Esophagus muscularis mucosa (tissue), 4 donors: ENCODE measurements around the gene WDFY3. TPM values are rescaled to one million over a fixed set of nuclear protein-coding genes. Genes with fewer than 3 reads are reported as not detected.

Source experiments
- DNase-seq: peaks from one replicate; pipeline ENCODE4 v3.0.0-alpha.2; 2017; ENCODE audit errors: extremely low spot score
- H3K27ac ChIP-seq, 4 donors: fragments of 200-600 bp; sonication (generic); replicated peaks in 1 of 4; 1 replicate in 3 of 4; 2 replicates in 1 of 4; pipeline ENCODE4 v1.5.1; 2016 to 2019; ENCODE audit warnings: mild to moderate bottlenecking in 1 of 4
- H3K27me3 ChIP-seq, 4 donors: fragments of 200-600 bp; sonication (generic); one replicate each; pipeline versions ENCODE4 v1.5.1 to v1.6.0; 2016 to 2019
- H3K36me3 ChIP-seq, 4 donors: fragments of 200-600 bp; sonication (generic); one replicate each; pipeline ENCODE4 v1.5.1; 2016 to 2019
- H3K4me1 ChIP-seq, 4 donors: fragments of 200-600 bp; sonication (generic); one replicate each; pipeline ENCODE4 v1.5.1; 2016 to 2019
- H3K4me3 ChIP-seq, 4 donors: fragments of 200-600 bp; sonication (generic); 1 replicate in 2 of 4; 2 replicates in 2 of 4; pipeline ENCODE4 v1.5.1; 2016 to 2019; ENCODE audit warnings: mild to moderate bottlenecking in 4 of 4, moderate library complexity in 1 of 4
- H3K9me3 ChIP-seq, 4 donors: fragments of 200-600 bp; sonication (generic); 1 replicate in 3 of 4; 2 replicates in 1 of 4; pipeline ENCODE4 v1.5.1; 2016 to 2019
- CTCF ChIP-seq, 3 experiments: fragments of 200-600 bp in 2 of 3; fragments of 450-650 bp in 1 of 3; sonication (generic) in 2 of 3; IDR thresholded peaks; one replicate each; pipeline ENCODE4 v1.5.1; 2017 to 2019; ENCODE audit warnings: antibody characterized with exemption in 3 of 3, mild to moderate bottlenecking in 2 of 3, moderate library complexity in 1 of 3
- EP300 ChIP-seq: sonication (generic); formaldehyde crosslinking; IDR thresholded peaks from one replicate; pipeline ENCODE4 v1.6.1; 2017; ENCODE audit warnings: antibody characterized with exemption
- POLR2A ChIP-seq: fragments of 450-650 bp; IDR thresholded peaks from one replicate; pipeline ENCODE4 v1.6.1; 2017; ENCODE audit warnings: antibody characterized with exemption, moderate library complexity, mild to moderate bottlenecking, low read depth
- POLR2AphosphoS5 ChIP-seq, 2 donors: sonication (generic); formaldehyde crosslinking; IDR thresholded peaks; one replicate each; pipeline ENCODE4 v1.6.1; 2017; ENCODE audit warnings: antibody characterized with exemption in 2 of 2
- WGBS: methylation state at CpG from one replicate; pipeline ENCODE4 v1.1.5; 2018; 5-methylcytosine and 5-hydroxymethylcytosine counted together
- intact Hi-C: fragments of 100-400 bp; cut with DNase I; formaldehyde crosslinking; loops from one replicate; pipeline ENCODE4 v1.15.1; 2023
- total RNA-seq, 4 donors: library from RNA; depleted of rRNA; stranded (reverse); fragments of >200 nt; gene quantifications; one replicate each; pipeline versions ENCODE4 v1.1.0 to v1.2.1, GENCODE V29; 2016

Gene WDFY3
- total RNA-seq, 4 donors from 2014 or later: 73.1 to 103 (median 100.0) TPM

GRCh38 chr4:84894621-84895020, 71.9 kb downstream of the WDFY3 start:
- Histone ChIP-seq H3K4me3 (no peak overlapping the region), H3K27me3 (no peaks in the 10 kb centered on the region), H3K4me1 (peaks cover 0 to 8% (median 5%) of the 10 kb centered on the region in 4 donors), H3K27ac (no peak overlapping the region), H3K36me3 (peaks cover 0 to 13% (median 6%) of the 10 kb centered on the region in 4 donors), H3K9me3 (no peaks in the 10 kb centered on the region)
- TF ChIP-seq POLR2A (no peak), CTCF (IDR thresholded peaks at IDR 0.05) (no peak), EP300 (no peak), POLR2AphosphoS5 (IDR thresholded peaks at IDR 0.05) (no peak)
- intact Hi-C loops: no loop called here
- no peak for DNase-seq
- 97% methylated on average over 10 of the region's 10 CpGs for WGBS

GRCh38 chr4:84892950-84893349, 73.5 kb downstream of the WDFY3 start:
- Histone ChIP-seq H3K9me3 (no peaks in the 10 kb centered on the region), H3K36me3 (peaks cover 0 to 13% (median 6%) of the 10 kb centered on the region in 4 donors), H3K27ac (no peak overlapping the region), H3K27me3 (no peaks in the 10 kb centered on the region), H3K4me3 (no peak overlapping the region), H3K4me1 (peaks cover 0 to 9% (median 5%) of the 10 kb centered on the region in 4 donors)
- no peak for DNase-seq
- TF ChIP-seq EP300 (no peak), CTCF (IDR thresholded peaks at IDR 0.05) (no peak), POLR2A (no peak)
- intact Hi-C loops: no loop called here
- WGBS: 95% methylated on average over 1 of the region's 1 CpG

DNA sequence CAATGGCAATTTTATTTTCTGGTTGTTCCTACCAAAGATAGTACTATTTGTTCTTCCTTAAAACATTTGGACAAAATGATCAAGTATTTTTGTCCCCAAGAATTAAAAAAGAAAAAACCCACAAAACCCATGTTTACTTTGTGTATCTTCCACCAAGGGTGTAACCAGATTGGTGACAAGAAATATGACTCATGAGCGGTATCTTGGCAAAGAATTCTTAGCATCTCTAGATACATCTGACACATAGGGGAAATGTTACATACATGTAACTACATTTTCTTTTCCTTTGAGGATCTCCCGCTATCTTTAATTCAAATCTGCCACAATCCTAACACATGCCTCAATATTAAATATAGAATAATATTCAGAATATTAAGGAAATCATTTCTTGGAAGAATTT, 78.7 kb downstream of the WDFY3 start:
- no peak for TF ChIP-seq POLR2AphosphoS5 (IDR thresholded peaks at IDR 0.05)
- TF ChIP-seq CTCF (IDR thresholded peaks at IDR 0.05): no peak
- no peak for TF ChIP-seq EP300
- no peak for TF ChIP-seq POLR2A
- 88% methylated on average over 2 of the region's 2 CpGs for WGBS
- Histone ChIP-seq H3K9me3 (no peaks in the 10 kb centered on the region), H3K27me3 (no peaks in the 10 kb centered on the region), H3K27ac (no peak overlapping the region), H3K36me3 (peaks cover 0 to 5% (median 0%) of the 10 kb centered on the region in 4 donors), H3K4me1 (peaks cover 0 to 16% (median 4%) of the 10 kb centered on the region in 4 donors), H3K4me3 (no peak overlapping the region)
- no peak for DNase-seq
- intact Hi-C loops: no loop called here

DNA sequence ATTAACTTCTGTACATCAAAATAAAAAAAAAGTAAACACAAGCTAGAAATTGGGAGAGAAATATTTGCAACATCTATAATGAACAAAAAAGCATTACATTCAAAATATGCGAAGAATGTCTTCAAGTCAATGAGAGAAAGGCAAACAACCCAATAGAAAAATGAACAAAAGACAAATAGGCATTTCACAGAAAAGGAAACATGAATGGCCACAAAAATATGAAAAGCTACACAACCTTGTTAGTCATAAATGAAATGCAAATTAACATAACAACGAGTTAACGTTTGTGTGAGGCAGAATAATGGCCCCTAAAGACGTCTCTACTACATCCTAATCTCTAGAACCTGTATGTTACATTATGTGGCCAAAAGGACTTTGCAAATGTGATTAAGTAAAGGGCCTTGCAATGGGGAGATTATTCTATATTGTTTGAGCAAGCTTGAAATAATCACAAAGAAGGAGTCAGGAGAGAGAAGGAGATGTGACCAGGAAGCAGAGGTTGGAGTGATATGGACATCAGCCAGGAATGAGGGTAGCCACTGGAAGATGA, 86.8 kb downstream of the WDFY3 start:
- Histone ChIP-seq H3K4me1 (peaks cover 0 to 6% (median 0%) of the 10 kb centered on the region in 4 donors), H3K9me3 (no peaks in the 10 kb centered on the region), H3K4me3 (no peak overlapping the region), H3K27ac (no peak overlapping the region), H3K36me3 (peaks cover 0 to 3% (median under 1%) of the 10 kb centered on the region in 4 donors), H3K27me3 (no peaks in the 10 kb centered on the region)
- 95% methylated on average over 4 of the region's 4 CpGs for WGBS
- intact Hi-C loops: no loop called here
- TF ChIP-seq EP300 (no peak), CTCF (IDR thresholded peaks at IDR 0.05) (no peak), POLR2A (no peak), POLR2AphosphoS5 (IDR thresholded peaks at IDR 0.05) (no peak)
- no peak for DNase-seq

- intact Hi-C loops: no loop called here
Observed at GRCh38 chr4:84878546-84878945, 87.9 kb downstream of the WDFY3 start.

More at GRCh38 chr4:84878546-84878945, 87.9 kb downstream of the WDFY3 start:
- Histone ChIP-seq H3K36me3 (peaks cover 0 to 3% (median 0%) of the 10 kb centered on the region in 4 donors), H3K27me3 (no peaks in the 10 kb centered on the region), H3K4me1 (peaks cover 0 to 6% (median 0%) of the 10 kb centered on the region in 4 donors), H3K9me3 (no peaks in the 10 kb centered on the region), H3K27ac (no peak overlapping the region), H3K4me3 (no peak overlapping the region)
- WGBS: 80% methylated on average over 3 of the region's 3 CpGs
- TF ChIP-seq POLR2AphosphoS5 (IDR thresholded peaks at IDR 0.05) (no peak), EP300 (no peak)
- no peak for DNase-seq
